NCI-H1436 (cell line): Measurements from ENCODE around the gene ELMO1.

ENCODE experiments used
- DNase-seq: peaks from one replicate; lab custom pipeline; 2025; lab: John Stamatoyannopoulos, UW

The ELMO1 gene

GRCh38 chr7:37216156-37216852 is 232.4 kb downstream of the ELMO1 start:
- no peak for DNase-seq

- DNase-seq = no peak
These were observed 233.3 kb downstream of the ELMO1 start for GRCh38 chr7:37215290-37215923.

DNA sequence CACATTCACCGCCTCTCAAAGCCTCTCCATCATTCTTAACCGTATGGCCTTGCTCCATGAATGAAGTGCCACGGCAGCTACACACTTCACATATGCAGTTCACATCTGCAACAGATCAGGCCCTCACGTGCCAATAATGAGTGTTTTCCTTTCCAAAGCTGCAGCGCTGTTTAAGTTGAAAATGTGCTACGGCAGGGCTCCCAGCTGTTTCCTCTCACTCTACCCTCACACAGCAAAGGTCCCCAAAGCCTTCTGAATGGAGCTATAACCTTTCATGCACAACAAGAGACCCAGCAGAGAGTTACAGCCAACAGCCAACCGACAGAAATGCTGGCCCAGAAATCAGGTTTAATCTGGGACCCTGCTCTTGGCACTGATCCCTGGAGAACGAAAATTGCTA is 236.1 kb downstream of the ELMO1 start:
- no peak for DNase-seq

DNA sequence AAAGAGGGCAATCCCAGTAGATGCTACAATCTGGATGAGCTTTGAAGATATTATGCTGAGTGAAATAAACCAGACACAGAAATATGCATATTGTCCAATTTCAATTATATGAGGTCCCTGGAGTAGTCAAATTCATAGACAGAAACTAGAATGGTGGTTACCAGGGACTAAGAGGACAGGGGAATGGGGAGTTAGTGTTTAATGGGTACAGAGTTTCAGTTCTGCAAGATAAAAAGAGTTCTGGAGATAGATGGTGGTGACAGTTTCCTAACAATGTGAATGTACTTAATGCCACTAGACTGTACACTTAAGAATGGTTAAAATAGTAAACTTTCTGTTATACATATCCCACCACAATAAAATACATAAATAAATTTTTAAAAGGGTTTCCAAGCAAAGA is 236.6 kb downstream of the ELMO1 start:
- no peak for DNase-seq

DNA sequence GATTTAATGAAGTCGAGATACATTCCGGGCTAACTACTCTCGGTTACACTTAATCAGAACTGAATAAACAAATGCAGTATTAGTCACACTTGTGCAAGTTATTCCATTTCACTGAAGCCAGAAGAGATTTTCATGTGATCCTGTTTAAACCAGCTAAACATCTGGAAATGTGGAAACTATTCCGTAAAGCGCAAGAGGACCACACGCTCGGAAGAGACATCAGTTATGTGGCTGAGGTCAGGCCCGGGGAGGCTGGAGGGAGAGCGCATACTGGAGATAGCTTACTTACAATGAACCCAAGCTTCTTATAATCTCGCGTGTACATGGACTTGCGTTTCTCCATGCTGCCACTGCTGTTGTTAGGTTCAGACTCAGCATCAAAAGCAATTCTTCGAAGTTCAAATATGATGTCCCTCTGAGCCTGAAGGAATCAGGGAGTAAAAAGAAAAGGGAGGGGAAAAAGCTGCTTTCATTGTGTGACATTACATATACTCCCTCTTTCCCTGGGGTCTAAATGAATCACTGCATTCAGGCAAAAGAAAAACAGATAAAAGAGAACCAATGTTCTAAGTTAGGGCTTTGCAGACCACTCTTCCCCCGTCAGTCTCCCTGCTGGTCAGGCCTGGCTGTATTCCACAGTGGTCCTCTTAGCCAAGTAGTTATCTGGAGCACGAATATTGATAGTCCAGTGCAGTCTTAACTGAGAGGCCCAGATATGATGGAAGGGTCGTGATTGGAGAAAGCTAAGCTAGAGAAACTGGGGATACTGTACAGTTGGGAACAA is 237.4 kb downstream of the ELMO1 start:
- no peak for DNase-seq

- no peak for DNase-seq
These were observed 239.5 kb downstream of the ELMO1 start for GRCh38 chr7:37209195-37209594.

- peak; percentile 3 for DNase-seq
These were observed 240.1 kb downstream of the ELMO1 start for GRCh38 chr7:37208528-37208927.

GRCh38 chr7:37206192-37206591 is 242.5 kb downstream of the ELMO1 start:
- DNase-seq = no peak

- DNase-seq = no peak
These were observed 243.2 kb downstream of the ELMO1 start for GRCh38 chr7:37205451-37205850.

- no peak for DNase-seq
These were observed 246.8 kb downstream of the ELMO1 start for GRCh38 chr7:37201876-37202198.

GRCh38 chr7:37201003-37201875 is 247.4 kb downstream of the ELMO1 start:
- peak; percentile 13 for DNase-seq

- peak; percentile 71 for DNase-seq
These were observed 249.7 kb downstream of the ELMO1 start for GRCh38 chr7:37198906-37199485.

DNA sequence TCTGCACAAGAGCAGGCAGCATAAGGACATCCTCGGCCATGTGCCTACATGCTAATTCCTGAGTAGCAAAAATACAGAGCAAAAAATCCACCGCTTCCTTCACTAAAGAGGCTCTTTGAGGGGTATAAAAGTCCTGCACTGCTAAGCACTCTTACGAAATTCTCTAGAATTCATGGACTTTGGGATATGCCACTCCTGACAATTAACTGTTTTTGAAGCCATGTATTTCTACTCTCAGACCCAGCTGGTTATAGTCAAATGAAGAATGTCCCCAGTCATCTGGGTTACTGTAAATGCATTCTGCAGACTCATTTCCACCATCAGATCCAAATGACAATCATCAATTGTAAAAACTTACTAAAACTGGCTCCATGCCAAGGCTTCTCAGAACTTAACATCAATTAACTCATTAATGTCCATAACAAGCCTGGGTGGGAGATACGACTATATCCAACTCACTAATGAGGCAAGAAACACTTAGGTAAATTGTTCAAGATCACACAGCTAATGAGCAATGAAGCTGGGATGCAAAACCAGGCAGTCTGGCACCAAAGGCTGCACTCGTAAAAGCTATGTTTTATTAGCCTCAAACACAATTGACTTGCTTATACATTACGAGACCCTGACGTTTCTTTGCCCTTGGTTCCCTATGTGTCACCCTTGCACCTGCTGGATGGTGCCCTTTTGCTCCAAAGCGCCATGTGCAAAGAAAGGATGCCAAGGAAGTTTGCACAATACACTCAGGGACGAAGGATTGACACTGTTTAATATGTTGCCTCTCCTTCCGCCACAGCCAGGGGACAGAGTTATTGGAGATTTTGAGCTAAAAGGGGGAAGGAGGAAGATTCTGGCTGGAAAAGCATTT is 250.4 kb downstream of the ELMO1 start:
- no peak for DNase-seq

DNA sequence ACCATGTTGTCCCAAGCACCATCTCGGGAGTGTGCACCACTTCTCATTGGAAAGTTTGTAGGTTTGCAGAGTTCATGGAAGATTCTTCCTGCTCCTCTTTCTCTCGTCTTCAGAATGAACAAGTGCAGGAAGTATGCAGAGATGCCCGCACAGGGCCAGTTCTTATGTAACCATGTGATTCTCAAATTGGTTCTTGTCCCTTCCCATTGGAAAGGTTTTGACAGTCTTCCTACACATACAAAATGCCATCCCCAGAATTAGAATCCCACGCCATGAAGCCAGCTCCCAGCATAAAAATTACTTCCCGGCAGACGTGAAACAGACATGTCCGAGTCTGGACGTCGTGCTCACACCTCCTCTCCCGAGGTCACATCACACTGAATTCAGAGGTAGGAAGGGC is 251.6 kb downstream of the ELMO1 start:
- no peak for DNase-seq

DNA sequence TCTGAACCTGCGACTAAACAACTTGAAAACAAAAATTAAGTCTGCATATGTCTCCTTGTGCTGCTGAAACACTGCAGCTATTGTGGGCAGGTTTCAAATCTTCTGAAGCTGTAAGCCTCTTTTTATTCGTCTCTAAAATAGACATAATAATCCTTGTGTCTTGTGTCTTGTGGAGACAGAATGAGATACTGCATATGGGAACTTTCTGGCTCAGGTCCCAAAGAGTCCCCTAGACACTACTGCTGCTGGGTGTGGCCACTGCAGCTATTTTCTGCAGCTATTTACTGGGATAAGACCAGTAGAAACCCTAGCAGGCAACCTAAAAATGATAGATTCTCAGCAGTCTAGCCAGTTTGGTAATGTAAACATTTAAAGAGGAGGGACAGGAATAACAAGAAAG is 252.0 kb downstream of the ELMO1 start:
- no peak for DNase-seq

- no peak for DNase-seq
These were observed 253.3 kb downstream of the ELMO1 start for GRCh38 chr7:37195388-37195787.

GRCh38 chr7:37194943-37195342 is 253.7 kb downstream of the ELMO1 start:
- no peak for DNase-seq

DNA sequence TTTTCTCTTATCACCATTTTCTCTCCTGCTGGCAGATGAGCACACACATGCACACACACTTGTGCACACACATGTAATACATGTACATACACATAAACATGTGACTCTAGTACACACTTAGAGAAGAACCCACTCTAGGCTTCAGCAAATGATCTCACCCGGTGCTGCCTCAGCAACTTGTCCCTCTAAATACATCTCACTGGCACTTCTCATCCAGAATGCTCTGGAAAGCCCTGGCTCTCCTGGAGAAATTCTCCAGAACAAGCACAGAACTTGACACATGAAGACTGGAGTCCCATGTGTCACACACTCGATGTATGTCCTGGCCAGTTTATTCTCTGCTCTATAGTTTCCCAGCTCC is 254.9 kb downstream of the ELMO1 start:
- no peak for DNase-seq

DNA sequence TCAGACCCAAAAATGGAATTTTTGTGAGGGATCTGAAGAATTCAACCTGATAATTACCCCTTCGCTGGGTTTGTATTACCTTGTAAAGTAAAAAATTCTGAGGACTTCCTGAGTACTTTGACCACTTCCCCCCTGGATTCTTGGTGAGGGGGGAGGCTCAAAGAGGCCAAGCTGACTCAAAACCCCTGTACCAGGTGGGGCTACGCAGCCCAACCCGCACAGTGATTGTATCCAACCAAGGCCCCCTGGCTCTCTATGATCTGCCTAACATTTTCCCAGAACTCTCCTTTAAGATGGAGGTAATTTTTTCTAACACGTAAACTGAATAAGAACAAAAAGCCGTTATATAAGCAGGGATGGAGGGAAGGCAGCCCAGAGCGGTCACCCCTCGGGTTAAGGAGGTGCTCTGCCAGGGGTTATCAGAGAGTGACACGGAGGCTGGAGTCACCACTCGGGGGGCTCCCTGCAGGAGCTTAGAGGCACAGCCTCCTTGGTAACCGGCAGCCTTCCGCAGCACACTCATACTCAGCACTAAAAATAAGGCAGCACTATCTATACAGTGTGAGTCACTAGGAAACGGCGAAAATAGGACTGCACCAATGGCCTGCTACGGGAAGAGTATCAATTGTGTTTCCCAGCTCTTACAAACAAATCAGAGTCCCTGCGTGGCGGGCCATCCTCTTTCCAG is 255.4 kb downstream of the ELMO1 start:
- DNase-seq = no peak

DNA sequence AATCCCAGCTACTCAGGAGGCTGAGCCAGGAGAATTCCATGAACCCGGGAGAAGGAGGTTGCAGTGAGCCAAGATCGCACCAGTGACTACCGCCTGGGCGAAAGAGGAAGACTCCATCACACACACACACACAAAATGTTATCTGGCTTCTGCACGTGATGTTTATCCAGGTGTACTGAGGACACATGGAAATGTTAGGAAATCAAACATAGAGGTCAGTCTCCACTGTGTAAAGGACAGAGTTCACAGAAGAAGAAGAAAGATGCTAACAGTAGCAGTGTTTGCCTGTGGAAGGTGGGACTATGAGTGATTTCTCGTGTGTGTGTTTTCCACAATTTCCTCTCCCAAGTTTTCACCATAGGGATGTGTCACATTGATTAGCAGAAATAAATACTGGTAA is 256.9 kb downstream of the ELMO1 start:
- DNase-seq = no peak
